Measurements from ENCODE around the gene CCR7.

CCR7 gene

GRCh38 chr17:40561871-40562611 lies 3.2 kb downstream of the CCR7 start:
- peak; percentile 37 for TF ChIP-seq CTCF (IDR thresholded peaks at IDR 0.05; ENCODE audit: extremely low read depth, insufficient read depth, missing control alignments)
- DNase-seq (ENCODE audit: low spot score): peak; percentile 61
- in situ Hi-C loops (cut with MboI; ENCODE audit: low pct_unique_long_range_greater_than_20kb, low sequenced_read_pairs, unreplicated experiment): loop anchor here (10.0 kb wide), 1 partner anchor 53 kb away; no protein-coding TSS in a partner anchor

GRCh38 chr17:40561294-40561870 lies 3.9 kb downstream of the CCR7 start:
- in situ Hi-C loops (cut with MboI; ENCODE audit: low pct_unique_long_range_greater_than_20kb, low sequenced_read_pairs, unreplicated experiment): loop anchor here (10.0 kb wide), 1 partner anchor 53 kb away; no protein-coding TSS in a partner anchor
- DNase-seq (ENCODE audit: low spot score): peak; percentile 58
- no peak for TF ChIP-seq CTCF (IDR thresholded peaks at IDR 0.05; ENCODE audit: extremely low read depth, insufficient read depth, missing control alignments)

- no peak for TF ChIP-seq CTCF (IDR thresholded peaks at IDR 0.05; ENCODE audit: extremely low read depth, insufficient read depth, missing control alignments)
- peak; percentile 81 for DNase-seq (ENCODE audit: low spot score)
- in situ Hi-C loops (cut with MboI; ENCODE audit: low pct_unique_long_range_greater_than_20kb, low sequenced_read_pairs, unreplicated experiment): loop anchor here (10.0 kb wide), 1 partner anchor 54 kb away; no protein-coding TSS in a partner anchor
These were observed 4.5 kb downstream of the CCR7 start for GRCh38 chr17:40560592-40561293.

GRCh38 chr17:40559954-40560591 lies 5.2 kb downstream of the CCR7 start:
- in situ Hi-C loops (cut with MboI; ENCODE audit: low pct_unique_long_range_greater_than_20kb, low sequenced_read_pairs, unreplicated experiment): loop anchor here (10.0 kb wide), 1 partner anchor 55 kb away; no protein-coding TSS in a partner anchor
- TF ChIP-seq CTCF (IDR thresholded peaks at IDR 0.05; ENCODE audit: extremely low read depth, insufficient read depth, missing control alignments): peak; percentile 97

GRCh38 chr17:40559564-40559916 lies 5.7 kb downstream of the CCR7 start:
- DNase-seq (ENCODE audit: low spot score): peak; percentile 2
- TF ChIP-seq CTCF (IDR thresholded peaks at IDR 0.05; ENCODE audit: extremely low read depth, insufficient read depth, missing control alignments): no peak
- in situ Hi-C loops (cut with MboI; ENCODE audit: low pct_unique_long_range_greater_than_20kb, low sequenced_read_pairs, unreplicated experiment): no loop called here

More at GRCh38 chr17:40559954-40560591, 5.2 kb downstream of the CCR7 start:
- DNase-seq (ENCODE audit: low spot score): peak; percentile 72

GRCh38 chr17:40558890-40559563 lies 6.2 kb downstream of the CCR7 start:
- peak; percentile 1 for DNase-seq (ENCODE audit: low spot score)
- no peak for TF ChIP-seq CTCF (IDR thresholded peaks at IDR 0.05; ENCODE audit: extremely low read depth, insufficient read depth, missing control alignments)
- in situ Hi-C loops (cut with MboI; ENCODE audit: low pct_unique_long_range_greater_than_20kb, low sequenced_read_pairs, unreplicated experiment): no loop called here
